AG09309 (cell line): ENCODE results near the gene SLC17A3.

Source experiments
- DNase-seq: peaks from one replicate; pipeline ENCODE4 v3.0.0-alpha.2; 2010; ENCODE audit warnings: low read depth
- H3K4me3 ChIP-seq: 2 replicates; pipeline ENCODE4 v1.5.1; 2011; ENCODE audit warnings: mild to moderate bottlenecking, low read depth, low read length, moderate library complexity; ENCODE audit not compliant: control insufficient read depth
- TF ChIP-seq, protein P1 (sequence below): IDR thresholded peaks from 2 replicates; pipeline ENCODE4 v1.5.1; 2011; ENCODE audit warnings: mild to moderate bottlenecking, low read depth, low read length, inconsistent platforms; ENCODE audit not compliant: insufficient read depth, control insufficient read depth; ENCODE audit errors: missing control alignments

The SLC17A3 gene

DNA sequence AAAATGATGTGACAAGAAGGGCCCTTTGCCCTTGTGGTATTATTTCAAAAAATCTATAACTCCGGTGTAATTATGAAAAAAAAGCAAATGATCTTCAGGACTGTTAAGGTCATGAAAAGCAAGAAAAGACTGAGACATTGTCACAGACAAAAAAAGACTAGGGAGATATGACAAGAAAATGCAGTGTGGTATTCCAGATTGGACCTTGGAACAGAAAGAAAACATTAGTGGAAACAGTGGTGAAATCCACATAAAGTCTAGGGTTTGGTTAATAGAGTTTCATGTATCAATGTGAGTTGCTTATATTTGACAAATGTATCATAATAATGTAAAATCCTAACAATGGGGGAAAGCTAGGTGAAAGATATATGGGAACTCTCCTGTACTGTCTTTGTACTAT is 26.8 kb upstream of the SLC17A3 start:
- DNase-seq: no peak
- no peak overlapping the region for H3K4me3 ChIP-seq
- TF ChIP-seq, protein P1, sequence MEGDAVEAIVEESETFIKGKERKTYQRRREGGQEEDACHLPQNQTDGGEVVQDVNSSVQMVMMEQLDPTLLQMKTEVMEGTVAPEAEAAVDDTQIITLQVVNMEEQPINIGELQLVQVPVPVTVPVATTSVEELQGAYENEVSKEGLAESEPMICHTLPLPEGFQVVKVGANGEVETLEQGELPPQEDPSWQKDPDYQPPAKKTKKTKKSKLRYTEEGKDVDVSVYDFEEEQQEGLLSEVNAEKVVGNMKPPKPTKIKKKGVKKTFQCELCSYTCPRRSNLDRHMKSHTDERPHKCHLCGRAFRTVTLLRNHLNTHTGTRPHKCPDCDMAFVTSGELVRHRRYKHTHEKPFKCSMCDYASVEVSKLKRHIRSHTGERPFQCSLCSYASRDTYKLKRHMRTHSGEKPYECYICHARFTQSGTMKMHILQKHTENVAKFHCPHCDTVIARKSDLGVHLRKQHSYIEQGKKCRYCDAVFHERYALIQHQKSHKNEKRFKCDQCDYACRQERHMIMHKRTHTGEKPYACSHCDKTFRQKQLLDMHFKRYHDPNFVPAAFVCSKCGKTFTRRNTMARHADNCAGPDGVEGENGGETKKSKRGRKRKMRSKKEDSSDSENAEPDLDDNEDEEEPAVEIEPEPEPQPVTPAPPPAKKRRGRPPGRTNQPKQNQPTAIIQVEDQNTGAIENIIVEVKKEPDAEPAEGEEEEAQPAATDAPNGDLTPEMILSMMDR: no peak

DNA sequence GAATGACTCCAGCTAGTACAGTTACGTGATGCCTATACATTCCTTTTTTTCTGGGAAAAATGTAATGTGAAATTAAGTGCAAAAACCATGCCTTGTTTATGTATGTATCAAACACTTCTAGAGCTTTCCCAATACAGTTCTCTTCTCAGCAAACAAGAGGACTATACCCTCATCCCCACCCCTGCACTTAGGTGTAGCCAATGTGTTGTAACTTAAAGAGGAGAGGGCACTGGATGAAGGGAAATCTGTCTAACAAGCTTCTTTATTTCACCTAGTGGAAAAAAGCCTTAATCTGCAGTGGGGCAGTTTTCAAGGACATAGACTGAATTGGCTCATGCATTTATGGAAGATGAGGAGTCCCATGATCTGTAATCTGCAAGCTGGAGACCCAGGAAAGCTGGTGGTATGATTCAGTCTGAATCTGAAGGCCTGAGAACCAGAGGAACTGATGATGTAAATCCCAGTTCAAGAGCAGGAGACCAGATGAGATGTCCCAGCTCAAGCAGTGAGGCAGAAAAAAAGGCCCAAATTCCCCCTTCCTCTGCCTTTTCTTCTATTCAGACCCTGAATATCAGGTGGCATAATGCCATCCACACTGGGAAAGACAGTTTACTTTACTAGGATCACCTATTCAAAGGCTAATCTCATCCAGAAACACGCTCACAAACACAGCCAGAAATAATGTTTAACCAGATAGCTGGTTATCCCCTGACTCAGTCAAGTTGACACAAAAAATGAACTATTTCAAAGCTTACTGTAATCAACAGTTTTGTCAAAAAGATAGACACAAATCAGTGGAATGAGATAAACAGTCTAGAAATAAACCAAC is 25.8 kb upstream of the SLC17A3 start:
- TF ChIP-seq, protein P1: no peak
- no peak for DNase-seq
- no peak overlapping the region for H3K4me3 ChIP-seq

DNA sequence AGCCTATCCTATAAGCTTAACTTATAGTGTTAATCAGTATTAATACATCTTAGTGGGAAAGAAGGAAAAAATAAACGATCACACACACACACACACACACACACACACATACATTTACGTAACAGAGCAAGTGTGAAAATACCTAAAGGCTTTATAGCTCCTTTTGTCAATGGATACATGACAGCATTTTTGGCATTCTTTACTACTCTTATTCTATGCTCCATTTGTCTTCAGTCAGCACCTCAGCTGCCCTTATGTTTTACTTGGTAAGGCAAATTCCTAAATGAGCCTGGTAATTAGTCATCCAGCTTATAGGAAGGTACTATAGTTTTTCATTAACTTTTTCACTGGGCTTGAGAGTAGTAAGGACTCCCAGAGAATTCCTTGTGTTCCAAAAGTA is 25.1 kb upstream of the SLC17A3 start:
- H3K4me3 ChIP-seq: no peak overlapping the region
- TF ChIP-seq, protein P1: no peak
- DNase-seq: no peak

DNA sequence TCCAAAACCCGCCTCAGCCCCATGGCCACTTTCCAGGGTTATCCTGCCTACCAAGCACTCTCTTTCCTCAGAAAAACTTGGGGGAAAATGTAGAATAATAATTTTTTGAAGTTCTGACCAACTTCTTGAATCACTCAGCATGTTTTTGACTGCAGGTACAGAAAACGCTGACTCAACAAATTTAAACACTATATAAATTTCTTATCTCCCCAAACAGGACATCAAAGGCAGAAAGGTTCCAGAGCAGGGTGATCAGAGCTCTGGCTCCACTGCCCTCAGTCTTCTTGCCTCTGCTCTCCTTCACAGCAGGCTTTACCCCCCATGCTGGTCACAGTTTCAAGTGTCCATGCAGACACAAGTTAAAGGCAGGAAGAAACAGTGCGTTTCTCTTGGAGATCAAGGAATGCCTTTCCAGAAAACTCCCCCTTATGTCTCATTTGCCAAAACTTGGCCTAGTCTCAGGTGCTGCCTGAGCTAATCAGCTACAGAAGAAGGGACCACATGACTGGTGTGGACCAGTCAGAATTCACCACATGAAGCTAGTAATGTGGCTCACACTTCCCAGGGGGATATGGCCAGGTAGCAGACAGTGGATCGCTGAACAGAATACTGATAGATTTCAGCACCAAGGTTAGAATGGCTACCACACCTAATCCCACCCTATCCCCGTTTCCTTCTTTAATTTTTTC is 24.4 kb upstream of the SLC17A3 start:
- DNase-seq: no peak
- TF ChIP-seq, protein P1: no peak
- no peak overlapping the region for H3K4me3 ChIP-seq

DNA sequence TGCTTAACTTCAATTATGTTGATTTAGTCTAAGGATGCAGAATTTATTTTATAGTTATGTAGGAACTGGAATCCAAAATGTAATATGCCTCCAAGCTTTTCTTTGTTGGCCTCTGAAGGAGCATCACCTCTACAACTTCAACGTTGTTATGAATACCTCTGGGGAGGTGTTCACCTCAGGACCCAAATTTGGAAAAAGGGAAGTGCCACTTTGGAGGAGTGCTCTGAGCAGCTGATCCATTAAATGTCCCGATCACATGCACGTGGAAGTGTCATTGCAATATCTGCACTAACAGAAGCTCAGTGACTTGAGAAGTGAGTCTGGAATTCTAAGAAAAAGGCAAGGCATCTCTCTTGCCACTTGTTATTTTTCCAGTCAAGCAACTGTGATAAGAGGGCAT is 22.2 kb upstream of the SLC17A3 start:
- DNase-seq: no peak
- TF ChIP-seq, protein P1: no peak
- no peak overlapping the region for H3K4me3 ChIP-seq

DNA sequence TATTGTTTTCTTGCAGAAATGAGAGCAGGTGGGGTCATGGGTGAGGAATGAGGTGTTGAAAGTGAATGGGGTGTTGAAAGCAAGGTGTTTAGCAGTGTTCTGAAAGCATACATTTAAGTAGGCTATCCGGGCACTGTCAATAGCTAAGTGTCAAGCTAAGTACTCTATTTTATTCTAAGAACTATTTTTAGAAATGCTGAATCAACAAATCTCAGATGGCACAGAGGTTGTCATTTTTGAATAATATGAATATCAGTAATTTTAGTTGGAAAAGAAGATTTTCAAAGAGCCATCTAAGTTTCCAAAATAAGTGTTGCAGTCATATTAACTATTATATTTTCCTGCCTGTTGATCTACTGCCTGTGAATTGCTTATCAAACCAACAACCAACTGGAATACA is 21.7 kb upstream of the SLC17A3 start:
- DNase-seq: no peak
- no peak overlapping the region for H3K4me3 ChIP-seq
- TF ChIP-seq, protein P1: no peak

- no peak for DNase-seq
- TF ChIP-seq, protein P1: no peak
- no peak overlapping the region for H3K4me3 ChIP-seq
These were observed 19.7 kb upstream of the SLC17A3 start for GRCh38 chr6:25893778-25894177.
